HG03469 (cell line): ENCODE data around the gene SCGB1D1.
"Not testable (repeated sequence)": the region's sequence is repeated elsewhere in the genome, so short reads cannot be mapped to it uniquely, and the experiment has no call there.

ENCODE experiments used
- ATAC-seq: cut with Tn5 transposase; IDR thresholded peaks from one replicate; pipeline ENCODE4 v1.9.1; 2021; ENCODE audit warnings: mild to moderate bottlenecking, moderate library complexity, moderate number of reproducible peaks; ENCODE audit not compliant: unreplicated experiment

Gene SCGB1D1

DNA sequence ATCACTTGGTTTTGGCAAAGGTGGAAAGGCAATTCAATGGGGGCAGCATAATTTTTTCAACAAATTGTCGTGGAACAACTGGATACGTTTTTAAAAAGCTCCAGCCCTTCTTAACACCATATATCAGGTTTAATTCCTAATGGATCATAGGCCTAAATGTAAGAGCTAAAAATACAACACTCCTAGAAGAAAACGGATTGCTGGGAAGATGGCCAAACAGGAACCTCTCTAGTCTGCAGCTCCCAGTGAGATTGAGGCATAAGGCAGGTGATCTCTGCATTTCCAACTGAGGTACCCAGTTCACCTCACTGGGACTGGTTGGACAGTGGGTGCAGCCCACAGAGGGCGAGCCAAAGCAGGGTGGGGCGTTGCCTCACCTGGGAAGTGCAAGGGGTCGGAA lies 32.4 kb upstream of the SCGB1D1 start:
- ATAC-seq = no peak

DNA sequence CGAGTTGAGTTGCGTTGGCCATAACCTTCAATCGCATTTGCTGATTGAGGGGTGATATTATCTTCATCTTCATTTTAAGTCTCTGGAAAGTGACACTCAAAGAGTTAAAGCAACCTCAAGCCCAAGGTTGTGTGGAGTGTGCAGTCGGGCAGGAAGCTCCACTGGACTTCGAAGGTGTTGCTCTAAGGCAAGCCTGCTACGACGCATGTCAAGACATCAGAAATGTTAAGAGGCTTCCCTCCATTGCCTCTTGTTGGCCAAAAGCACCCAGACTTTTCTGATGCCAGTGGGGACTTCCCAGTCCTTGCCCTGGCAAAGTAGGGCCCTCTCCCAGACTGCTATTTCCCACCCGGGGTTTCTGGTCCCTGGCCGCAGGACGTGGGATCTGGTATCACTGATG lies 23.6 kb upstream of the SCGB1D1 start:
- no peak for ATAC-seq

DNA sequence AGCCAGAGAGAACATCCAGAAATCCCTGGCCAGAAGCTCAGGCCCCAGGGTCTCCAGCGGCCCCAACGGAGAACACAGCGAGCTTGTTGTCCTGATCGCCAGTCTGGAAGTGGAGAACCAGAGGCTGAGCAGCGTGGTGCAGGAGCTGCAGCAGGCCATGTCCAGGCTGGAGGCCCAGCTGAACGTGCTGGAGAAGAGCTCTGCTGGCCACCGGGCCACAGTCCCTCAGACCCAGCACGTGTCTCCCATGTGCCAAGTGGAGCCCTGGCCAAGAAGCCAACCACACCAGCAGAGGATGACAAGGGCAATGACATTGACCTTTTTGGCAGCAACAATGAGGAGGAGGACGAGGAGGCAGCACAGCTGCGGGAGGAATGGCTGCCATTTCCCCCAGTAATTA lies 20.6 kb upstream of the SCGB1D1 start:
- ATAC-seq = no peak

DNA sequence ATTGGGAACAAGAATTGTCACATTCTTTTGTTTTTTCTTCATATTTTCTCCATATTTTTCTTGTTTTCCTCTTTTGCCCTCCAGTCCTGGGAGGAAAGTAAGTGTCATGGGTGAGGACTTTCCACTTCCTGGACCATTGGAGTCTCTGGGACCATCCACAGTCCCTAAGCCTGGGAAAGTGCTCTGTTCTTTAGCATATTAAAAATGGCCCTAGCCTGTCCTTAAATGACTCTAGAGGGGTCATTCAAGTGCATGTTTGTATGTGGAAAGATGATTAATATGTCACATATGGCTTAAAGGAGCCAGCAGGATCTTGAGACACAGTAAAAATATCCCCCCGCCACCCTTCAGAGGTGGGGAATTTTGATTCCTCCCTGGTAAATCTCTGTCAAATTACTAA lies 20.1 kb upstream of the SCGB1D1 start:
- ATAC-seq = no peak

DNA sequence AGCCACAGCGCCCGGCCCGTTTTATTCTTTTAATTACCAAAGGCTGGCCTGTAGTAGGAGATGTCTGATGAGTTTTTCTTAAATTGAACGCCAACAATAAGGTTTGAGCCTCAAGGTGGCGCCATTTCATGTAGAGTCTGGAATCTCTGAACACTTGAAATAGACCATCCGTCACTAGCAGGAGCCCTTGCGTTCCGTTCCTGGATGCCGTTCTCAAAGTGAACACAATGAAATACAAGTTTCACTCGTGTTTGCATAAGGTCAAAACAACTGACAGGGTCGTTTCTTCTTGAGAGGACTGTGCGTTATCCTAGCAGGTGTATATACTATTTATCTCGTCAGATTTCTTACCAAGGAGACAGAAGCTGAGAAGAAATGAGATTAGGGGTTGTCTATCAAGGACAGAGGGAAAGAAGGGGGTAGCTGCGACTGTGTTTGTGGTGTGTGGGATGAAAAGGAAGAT lies 18.7 kb upstream of the SCGB1D1 start:
- ATAC-seq = no peak

DNA sequence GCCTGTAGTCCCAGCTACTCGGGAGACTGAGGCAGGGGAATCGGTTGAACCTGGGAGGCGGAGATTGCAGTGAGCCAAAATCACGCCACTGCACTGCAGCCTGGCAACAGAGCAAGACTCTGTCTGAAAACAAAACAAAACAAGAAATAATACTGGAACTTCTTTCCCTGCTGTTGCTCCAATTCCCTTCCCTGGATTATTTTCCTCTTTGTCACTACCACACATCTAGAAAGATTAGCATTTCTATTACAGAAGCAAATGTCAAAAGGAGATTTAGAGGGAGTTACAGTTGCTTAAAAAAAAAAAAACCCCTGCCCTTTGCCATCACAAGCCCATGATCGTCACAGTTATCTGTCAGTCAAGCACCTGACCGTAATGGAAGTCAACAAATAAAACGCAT lies 17.7 kb upstream of the SCGB1D1 start:
- no peak for ATAC-seq

DNA sequence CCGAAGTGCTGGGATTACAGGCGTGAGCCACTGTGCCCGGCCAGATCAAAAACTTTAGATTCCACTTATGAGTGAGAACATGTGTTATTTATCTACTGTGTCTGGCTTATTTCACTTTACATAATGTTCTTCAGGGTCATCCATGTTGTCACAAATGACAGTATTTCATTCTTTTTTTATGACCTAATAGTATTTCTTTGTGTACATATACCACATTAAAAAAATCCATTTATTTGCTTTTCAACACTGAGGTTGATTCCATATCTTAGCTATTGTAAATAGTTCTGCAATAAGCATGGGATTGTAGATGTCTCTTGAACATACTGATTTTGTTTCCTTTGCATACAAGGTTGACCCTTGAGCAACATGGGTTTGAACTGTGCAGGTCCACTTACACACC lies 13.2 kb upstream of the SCGB1D1 start:
- no peak for ATAC-seq

DNA sequence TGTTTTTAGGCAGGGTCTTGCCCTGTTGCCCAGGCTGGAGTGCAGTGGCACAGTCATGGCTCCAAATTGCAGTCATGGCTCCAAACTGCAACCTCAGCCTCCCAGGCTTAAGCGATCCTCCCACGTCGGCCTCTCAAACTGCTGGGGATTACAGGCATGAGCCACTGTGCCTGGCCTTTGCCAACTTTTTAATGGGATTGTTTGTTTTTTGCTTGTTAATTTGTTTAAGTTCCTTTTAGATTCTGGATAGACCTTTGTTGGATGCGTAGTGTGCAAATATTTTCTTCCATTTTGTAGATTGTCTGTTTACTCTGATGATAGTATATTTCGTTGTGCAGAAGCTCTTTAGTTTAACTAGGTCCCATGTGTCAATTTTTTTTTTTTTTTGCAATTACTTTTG lies 10.0 kb upstream of the SCGB1D1 start:
- ATAC-seq = no peak

DNA sequence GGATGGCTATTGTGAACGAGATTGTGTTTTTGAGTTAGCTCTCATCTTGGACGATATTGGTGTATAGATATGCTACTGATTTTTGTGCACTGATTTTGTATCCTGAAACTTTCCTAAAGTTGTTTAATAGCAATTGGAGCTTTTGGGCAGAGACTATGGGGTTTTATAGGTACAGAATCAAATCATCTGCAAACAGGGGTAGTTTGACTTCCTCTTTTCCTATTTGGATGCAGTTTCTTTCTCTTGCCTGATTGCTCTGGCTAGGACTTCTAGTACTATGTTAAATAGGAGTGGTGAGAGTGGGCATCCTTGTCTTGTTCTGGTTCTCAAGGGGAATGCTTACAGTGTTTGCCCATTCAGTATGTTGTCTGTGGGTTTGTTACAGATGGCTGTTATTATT lies 8.9 kb upstream of the SCGB1D1 start:
- no peak for ATAC-seq

DNA sequence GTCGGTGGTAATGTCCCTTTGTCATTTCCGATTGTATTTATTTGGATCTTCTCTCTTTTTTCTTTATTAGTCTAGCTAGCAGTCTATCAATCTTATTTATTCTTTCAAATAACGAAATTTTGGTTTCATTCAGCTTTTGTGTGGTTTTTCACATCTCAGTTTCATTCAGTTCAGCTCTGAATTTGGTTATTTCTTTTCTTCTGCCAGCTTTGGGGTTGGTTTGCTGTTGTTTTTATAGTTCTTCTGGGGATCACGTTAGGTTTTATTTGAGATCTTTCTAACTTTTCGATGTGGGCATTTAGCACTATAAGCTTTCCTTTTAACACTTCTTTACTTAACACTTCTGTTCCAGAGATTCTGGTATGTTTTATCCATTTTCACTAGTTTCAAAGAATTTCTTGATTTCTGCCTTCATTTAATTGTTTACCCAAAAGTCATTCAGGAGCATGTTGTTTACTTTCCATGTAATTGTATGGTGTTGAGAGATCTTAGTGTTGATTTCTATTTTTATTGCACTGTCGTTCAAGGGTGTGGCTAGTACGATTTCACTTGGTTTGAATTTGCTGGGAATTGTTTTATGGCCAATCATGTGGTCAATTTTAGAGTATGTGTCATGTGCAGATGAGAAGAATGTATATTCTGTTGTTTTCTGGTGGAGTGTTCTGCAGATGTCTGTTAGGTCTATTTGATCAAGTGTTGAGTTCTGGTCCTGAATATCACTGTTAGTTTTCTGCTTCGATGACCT lies 7.7 kb upstream of the SCGB1D1 start:
- no peak for ATAC-seq

DNA sequence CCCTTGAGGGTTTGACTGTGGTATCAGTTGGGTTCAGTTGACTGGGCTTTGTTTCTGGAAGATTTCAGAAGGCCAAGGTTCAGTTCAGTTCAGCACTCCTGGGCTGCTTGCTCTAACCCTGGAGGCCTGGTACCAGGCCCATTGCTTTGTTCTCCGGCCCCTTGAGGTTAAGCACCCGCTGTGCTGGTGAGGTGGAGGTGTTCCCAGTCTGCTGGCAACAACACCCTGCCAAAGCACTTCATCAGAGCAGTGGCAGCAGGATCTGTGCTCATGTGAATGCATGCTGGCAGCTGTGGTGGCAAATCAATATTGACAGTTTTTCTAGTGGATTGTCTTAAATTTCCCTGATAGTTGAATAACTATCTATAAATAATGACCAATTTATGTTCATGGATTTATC lies 3.8 kb upstream of the SCGB1D1 start:
- no peak for ATAC-seq

DNA sequence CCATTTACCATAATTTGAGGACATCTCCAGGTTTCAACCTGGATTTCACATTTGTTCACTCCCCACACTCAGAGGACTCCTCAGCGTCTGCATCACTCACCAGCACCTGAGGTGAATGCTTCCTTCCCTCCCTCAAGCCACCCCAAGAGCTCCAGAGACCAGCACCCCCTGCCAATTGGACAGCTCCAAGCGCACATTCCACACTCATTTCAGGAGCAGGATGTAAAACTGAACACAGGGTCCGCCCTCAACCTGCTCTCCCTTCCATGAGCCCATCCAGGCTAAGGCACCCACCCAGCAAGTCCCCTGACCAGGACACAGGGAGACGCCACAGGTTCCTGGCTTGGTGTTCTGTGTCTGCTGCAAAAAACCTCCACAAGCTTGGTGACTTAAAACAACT lies 3.9 kb downstream of the SCGB1D1 start:
- no peak for ATAC-seq

DNA sequence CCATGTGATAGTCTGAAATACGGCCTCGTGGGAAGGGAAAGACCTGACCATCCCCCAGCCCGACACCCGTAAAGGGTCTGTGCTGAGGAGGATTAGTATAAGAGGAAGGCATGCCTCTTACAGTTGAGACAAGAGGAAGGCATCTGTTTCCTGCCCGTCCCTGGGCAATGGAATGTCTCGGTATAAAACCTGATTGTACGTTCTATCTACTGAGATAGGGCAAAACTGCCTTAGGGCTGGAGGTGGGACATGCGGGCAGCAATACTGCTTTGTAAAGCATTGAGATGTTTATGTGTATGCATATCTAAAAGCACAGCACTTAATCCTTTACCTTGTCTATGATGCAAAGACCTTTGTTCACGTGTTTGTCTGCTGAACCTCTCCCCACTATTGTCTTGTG lies 5.0 kb downstream of the SCGB1D1 start:
- not testable (repeated sequence) for ATAC-seq

DNA sequence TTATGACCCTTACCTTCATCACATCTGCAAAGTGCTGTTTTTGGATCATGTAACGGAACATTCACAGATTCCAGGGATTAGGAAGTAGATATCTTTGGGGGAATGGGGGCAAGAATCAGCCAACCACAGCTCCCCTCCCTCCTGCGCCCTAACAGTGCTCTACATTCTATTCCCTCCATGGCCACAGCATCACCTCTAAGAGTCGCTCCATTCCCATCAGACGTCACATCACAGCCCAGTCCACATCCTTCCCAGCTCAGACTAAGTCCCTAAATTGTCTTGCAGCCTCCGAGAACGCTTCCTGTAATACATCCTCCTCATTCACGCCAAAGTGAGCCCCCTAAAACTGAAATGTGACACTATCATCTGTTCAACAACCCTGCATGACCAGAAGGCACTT lies 5.9 kb downstream of the SCGB1D1 start:
- ATAC-seq = no peak

DNA sequence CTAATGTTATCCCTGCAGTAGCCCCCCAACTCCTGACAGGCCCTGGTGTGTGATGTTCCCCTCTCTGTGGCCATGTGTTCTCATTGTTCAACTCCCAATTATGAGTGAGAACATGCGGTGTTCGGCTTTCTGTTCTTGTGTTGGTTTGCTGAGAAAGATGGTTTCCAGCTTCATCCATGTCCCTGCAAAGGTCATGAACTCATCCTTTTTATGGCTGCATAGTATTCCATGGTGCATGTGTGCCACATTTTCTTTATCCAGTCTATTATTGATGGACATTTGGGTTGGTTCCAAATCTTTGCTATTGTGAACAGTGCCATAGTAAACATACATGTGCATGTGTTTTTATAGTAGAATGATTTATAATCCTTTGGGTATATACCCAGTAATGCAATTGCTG lies 7.4 kb downstream of the SCGB1D1 start:
- not testable (repeated sequence) for ATAC-seq

DNA sequence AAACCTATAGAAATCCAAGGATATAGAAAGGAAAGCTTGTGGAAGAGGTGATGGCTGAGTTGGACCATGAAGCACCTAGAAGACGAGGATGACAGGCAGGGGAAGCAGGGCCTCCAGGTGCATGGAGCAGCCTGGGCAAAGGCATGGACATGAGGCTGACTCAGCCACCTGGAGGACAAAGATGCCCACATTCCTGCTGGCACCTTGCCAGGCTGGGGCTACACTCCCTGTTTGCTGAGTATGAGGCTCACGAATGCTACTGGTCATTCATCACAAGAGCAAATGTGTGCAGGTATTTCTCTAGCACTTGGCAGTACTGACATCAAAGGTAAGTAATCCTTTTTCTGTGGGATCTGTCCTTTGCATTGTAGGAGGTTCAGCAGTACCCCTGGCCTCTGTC lies 11.4 kb downstream of the SCGB1D1 start:
- no peak for ATAC-seq

DNA sequence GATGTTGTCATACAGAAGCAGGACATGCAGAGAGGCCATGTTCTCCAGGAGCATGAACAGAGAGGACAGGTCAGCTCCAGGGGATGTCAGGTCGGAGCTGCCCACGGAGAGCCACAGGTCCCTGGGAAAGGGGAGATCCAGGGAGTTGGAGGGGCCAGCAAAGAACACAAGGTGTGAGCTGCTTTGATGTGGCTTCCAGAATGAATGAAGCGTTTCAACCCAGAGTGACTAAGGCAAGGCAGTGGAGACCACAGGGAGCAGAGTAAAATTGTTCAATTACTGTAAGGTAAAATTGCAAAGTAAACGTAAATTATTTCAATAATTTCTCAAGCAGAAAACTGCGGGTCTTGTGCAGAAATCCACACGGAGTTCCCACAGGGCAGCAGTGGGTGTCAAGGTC lies 12.9 kb downstream of the SCGB1D1 start:
- no peak for ATAC-seq

DNA sequence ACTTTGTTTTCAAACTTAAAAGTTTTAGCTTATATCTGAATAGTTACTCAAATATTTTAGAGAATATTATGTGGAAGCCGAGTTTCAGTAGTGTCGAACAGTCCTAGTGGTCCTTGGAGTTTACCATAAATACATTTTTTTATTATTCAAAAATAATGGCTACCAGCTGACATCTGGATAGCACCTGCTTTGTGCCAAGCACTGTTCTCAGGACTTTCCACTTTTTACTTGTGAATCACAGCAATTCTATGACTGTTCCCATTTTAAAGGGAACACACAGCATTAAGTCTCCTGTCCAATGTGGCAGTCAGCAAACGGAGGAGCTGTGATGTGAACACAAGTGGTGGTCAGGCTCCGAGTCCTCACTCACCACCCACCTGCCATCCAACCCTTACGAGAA lies 14.4 kb downstream of the SCGB1D1 start:
- ATAC-seq = no peak

DNA sequence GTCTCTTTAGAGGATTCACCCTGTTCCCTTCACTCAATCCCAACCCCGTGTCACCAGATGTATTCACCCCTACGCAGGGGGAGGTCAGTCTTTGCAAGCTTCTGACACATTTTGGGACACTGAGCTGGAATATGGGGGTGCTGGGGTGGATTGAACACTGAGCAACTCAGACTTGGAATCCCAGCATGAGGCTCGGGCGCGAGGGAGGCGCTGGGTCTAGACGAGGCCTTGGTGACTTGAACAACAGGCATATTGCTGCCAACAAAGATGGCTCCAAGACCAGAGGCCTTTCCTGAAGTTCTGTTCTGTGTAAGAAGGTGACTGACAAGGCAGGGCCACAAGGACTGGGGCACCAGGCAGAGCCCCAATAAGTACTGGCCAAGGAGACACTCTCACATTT lies 15.4 kb downstream of the SCGB1D1 start:
- no peak for ATAC-seq

DNA sequence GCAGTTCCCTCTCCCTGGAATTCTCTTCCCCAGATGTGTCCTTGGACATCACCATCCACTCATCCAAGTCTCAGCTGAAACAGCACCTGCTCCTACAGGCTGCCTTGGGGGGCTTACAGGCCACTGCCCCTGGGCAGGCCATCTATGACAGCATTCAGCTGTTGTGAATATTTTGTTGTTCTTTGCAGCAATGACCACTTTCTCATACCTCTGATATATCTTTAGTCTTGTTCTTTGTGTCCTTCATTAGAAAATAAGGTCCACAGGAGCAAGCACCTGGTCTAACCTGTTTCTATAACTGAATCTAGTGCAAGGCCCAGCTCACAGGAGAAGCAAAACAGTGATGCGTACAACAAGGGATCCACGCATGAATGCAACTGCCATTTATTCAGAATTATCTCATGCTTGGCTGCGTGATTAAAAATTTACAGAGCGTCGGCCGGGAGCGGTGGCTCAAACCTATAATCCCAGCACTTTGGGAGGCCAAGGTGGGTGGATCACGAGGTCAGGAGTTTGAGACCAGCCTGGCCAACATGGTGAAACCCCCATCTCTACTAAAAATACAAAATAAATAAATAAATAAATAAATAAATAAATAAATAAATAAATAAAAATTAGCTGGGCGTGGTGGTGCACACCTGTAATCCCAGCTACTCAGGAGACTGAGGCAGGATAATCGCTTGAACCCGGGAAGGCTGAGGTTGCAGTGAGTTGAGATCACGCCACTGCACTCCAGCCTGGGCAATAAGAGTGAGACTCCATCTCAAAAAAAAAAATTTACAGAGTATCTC lies 16.5 kb downstream of the SCGB1D1 start:
- ATAC-seq = not testable (repeated sequence)

DNA sequence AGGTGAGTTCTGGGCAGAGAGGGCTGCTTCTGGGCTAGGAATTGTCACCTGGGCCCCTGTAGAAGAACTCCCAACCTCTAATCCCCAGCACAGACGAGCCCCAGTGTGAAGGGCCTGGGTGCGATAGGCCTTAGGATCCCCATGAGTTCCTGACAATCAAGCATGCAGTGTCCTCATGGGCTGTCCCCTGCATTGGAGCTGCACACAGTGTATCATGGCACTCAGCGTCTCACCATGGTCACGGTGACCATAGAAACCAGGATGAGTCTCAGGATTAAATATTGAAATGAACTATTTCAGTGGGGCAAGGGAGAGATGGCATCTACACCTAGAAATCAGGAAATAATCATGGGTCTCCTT lies 18.7 kb downstream of the SCGB1D1 start:
- ATAC-seq = no peak

DNA sequence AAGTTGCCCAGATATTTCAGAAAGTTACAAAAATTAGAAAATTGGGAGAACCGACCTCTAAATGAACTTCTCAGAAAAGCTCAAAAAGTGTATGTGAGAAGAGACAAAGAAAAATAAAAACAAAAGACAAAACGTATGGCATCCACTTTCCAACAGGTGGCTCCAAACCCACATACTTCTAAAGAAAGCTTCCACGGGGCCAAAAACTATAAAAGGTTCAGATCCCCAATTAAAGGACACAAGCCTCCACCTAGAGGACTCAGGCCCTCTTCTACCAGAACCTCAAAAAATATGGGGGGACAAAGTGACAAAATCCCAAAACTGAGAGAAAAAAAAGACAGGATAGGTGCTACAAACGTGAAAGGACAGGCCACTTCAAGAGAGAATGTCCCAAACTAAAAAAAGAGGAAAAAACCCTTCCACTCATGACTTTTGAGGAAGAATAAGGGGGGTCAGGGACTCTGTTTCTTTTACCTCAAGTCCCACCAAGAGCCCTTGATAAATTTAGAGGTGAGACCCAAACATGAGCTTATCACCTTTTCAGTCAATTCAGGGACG lies 27.3 kb downstream of the SCGB1D1 start:
- no peak for ATAC-seq
